Measurements from ENCODE around the gene NUP214. TPM values are rescaled to one million over a fixed set of nuclear protein-coding genes. Genes with fewer than 3 reads are reported as not detected.
"Not testable (repeated sequence)": the region's sequence is repeated elsewhere in the genome, so short reads cannot be mapped to it uniquely, and the experiment has no call there.

The NUP214 gene
- total and polyA plus RNA-seq, 4 donors, result 6.6 to 63.6 (median 40.3) TPM

DNA sequence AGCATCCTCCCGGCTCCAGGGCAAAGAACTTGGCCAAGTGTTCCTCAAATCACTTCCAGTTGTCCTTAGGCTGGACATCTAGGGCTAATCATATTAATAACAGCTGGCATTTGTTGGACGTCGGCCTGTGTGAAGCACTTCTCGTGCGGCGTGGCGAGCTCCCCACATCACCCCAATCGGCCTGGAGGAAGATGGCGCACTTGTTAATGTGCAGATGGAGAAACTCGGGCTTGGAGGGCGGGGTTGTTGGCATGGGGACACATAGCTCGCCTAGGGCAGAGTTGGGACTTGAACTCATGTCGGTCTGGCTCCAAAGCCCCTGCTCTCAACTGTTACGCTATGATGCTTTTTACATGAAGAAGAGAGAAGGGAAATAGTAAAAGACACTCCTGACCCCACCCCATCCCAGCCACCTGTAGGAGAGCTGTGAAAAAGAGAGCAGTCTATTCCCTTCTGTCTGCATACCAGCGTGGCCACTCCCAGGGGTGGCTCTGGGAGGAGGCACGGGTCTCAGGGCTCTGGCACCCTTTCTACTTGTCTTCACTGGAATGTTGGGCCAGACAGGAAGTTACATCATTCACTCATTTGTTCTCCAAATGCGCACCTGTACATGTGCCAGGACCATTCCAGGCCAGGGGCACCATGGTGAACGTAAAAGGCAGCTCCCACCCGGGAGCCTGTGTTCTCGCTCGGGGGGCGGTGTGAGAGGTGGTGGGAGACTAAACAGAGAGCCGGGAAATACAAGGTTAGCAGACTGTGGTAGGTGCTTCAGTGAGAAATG lies 12.8 kb upstream of the NUP214 start:
- WGBS, 2 donors, result 84 to 86% methylated on average over 23 of the region's 23 CpGs
- intact Hi-C loops (cut with DNase I), result no loop called here
- Histone ChIP-seq H3K4me1 (ENCODE audit: control insufficient read depth in 1 of 2, insufficient read depth in 2 of 2, low read length in 2 of 2) (no peaks in the 10 kb centered on the region), H3K27ac (ENCODE audit: low read depth in 1 of 2, low read length in 2 of 2) (no peak overlapping the region), H3K9me3 (ENCODE audit: control insufficient read depth, low read length) (no peaks in the 10 kb centered on the region), H3K4me3 (ENCODE audit: low read length in 2 of 2) (no peak overlapping the region), H3K36me3 (ENCODE audit: control insufficient read depth in 1 of 2, insufficient read depth in 2 of 2, low read length in 1 of 2) (no peaks in the 10 kb centered on the region), H3K27me3 (ENCODE audit: control insufficient read depth in 1 of 2, insufficient read depth in 2 of 2, low read length in 1 of 2) (no peaks in the 10 kb centered on the region)
- ATAC-seq (ENCODE audit: low FRiP score) (peak; percentile 33), DNase-seq (peak in 1 of 2 donors; percentile 72)

DNA sequence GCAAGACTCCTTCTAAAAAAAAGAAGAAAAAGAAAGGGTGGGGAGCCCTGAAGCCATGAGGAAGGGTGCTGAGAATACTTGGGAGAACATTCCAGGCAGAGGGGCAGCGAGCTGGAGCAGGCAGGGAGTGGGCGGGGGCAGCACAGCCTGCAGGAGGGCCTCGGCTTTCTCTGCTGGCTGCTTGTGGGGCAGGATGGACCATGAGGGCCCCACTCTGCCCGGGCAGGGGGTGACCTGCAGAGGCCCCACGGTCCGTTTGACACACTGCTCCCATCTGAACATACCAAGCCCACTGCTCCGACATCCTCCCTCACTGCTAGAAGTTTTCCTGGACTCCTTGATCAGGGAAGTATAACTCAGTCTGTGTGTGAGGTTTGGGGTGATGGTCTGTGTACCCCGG lies 11.7 kb upstream of the NUP214 start:
- intact Hi-C loops (cut with DNase I), result no loop called here
- Histone ChIP-seq H3K27me3 (ENCODE audit: control insufficient read depth in 1 of 2, insufficient read depth in 2 of 2, low read length in 1 of 2) (no peaks in the 10 kb centered on the region), H3K4me3 (ENCODE audit: low read length in 2 of 2) (no peak overlapping the region), H3K36me3 (ENCODE audit: control insufficient read depth in 1 of 2, insufficient read depth in 2 of 2, low read length in 1 of 2) (no peaks in the 10 kb centered on the region), H3K27ac (ENCODE audit: low read depth in 1 of 2, low read length in 2 of 2) (no peak overlapping the region), H3K9me3 (ENCODE audit: control insufficient read depth, low read length) (no peaks in the 10 kb centered on the region), H3K4me1 (ENCODE audit: control insufficient read depth in 1 of 2, insufficient read depth in 2 of 2, low read length in 2 of 2) (no peaks in the 10 kb centered on the region)
- 91 to 92% methylated on average over 8 of the region's 8 CpGs for WGBS, 2 donors
- DNase-seq, result no peak
- ATAC-seq (ENCODE audit: low FRiP score), result no peak

DNA sequence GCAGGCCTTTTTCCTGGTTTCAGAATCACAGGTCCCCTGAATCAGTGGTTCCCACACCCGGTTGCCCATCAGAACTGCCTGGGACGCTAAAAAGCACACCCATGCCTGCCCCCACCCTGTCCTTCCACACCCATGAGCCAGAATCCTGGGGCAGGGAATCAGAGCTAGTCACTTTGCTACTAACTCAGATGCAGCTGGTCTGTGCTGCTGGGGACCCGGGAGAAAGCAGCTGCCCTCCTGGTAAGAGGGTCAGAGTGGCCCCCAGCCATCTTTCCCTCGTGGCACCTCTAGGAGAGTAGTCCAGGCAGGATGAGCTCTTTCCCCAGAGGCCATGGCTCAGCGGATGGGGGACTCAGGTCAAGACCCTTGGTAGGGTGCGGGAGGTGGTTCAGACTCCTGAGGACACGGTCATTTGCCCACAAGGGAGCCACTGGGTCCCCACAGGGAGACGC lies 11.3 kb upstream of the NUP214 start:
- peak in 1 of 2 donors; percentile 67 for DNase-seq

DNA sequence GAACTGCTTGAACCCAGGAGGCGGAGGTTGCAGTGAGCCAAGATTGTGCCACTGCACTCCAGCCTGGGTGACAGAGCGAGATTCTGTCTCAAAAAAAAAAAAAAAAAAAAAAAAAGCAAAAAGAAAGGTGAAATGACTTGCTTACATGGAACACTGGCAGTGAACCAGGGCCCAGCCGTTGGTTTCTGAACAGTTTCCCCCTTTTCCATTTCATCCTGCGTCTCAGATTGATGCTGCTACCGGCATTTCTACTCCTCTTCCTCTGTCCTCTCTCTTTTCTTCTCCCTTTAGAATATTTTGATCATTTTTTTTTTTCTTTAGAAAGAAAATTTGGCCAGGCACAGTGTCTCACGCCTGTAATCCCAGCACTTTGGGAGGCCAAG lies 10.0 kb upstream of the NUP214 start:
- intact Hi-C loops (cut with DNase I); H3K9me3 ChIP-seq (ENCODE audit: control insufficient read depth, low read length); H3K4me1 ChIP-seq (ENCODE audit: control insufficient read depth in 1 of 2, insufficient read depth in 2 of 2, low read length in 2 of 2); H3K36me3 ChIP-seq (ENCODE audit: control insufficient read depth in 1 of 2, insufficient read depth in 2 of 2, low read length in 1 of 2); ATAC-seq (ENCODE audit: low FRiP score); H3K27me3 ChIP-seq (ENCODE audit: control insufficient read depth in 1 of 2, insufficient read depth in 2 of 2, low read length in 1 of 2); H3K4me3 ChIP-seq (ENCODE audit: low read length in 2 of 2); H3K27ac ChIP-seq (ENCODE audit: low read depth in 1 of 2, low read length in 2 of 2): not testable (repeated sequence)
- peak in 1 of 2 donors; percentile 33 for DNase-seq
- 73 to 91% methylated on average over 5 to 6 of the region's 6 CpGs for WGBS, 2 donors

More for the DNA sequence above, 11.3 kb upstream of the NUP214 start:
- H3K27ac ChIP-seq (ENCODE audit: low read depth in 1 of 2, low read length in 2 of 2), result no peak overlapping the region
- no peaks in the 10 kb centered on the region for H3K4me1 ChIP-seq (ENCODE audit: control insufficient read depth in 1 of 2, insufficient read depth in 2 of 2, low read length in 2 of 2)
- intact Hi-C loops (cut with DNase I), result no loop called here
- no peak overlapping the region for H3K4me3 ChIP-seq (ENCODE audit: low read length in 2 of 2)
- ATAC-seq (ENCODE audit: low FRiP score), result no peak
- no peaks in the 10 kb centered on the region for H3K36me3 ChIP-seq (ENCODE audit: control insufficient read depth in 1 of 2, insufficient read depth in 2 of 2, low read length in 1 of 2)
- H3K27me3 ChIP-seq (ENCODE audit: control insufficient read depth in 1 of 2, insufficient read depth in 2 of 2, low read length in 1 of 2), result no peaks in the 10 kb centered on the region
- H3K9me3 ChIP-seq (ENCODE audit: control insufficient read depth, low read length), result no peaks in the 10 kb centered on the region
- 89% methylated on average over 8 of the region's 8 CpGs for WGBS, 2 donors

DNA sequence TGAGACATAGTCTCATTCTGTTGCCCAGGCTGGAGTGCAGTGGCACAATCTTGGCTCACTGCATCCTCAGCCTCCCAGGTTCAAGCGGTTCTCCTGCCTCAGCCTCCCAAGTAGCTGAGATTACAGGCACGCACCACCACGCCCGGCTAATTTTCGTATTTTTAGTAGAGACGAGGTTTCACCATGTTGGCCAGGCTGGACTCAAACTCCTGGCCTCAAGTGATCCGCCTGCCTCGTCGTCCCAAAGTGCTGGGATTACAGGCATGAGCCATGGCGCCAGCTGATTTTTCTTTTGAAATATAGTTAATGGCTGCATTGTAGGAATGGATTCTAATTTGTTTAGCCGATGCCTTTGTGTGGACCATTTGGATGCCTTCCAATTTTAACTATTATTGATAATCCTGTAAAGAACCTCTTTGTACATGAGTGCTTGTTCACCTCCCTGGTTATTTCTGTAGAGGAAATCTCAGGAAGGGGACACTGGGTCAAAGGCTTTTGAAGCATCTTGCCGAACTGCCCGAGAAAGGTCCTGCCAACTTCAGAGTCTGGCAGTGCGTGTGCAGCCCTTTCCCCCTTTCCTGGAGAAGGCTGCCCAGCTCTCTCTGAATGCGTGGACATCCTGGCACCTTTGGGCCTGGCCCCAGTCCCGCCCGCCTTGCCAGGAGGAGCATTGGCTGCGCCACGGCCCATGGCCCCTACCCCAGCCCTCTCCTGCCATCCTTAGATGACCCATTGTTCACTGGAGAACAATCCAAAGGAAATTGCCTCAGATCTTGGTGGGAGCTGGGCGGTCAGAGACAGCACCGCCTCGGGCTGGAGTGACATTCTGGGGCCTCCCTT lies 8.9 kb upstream of the NUP214 start:
- Histone ChIP-seq H3K4me1 (ENCODE audit: control insufficient read depth in 1 of 2, insufficient read depth in 2 of 2, low read length in 2 of 2) (no peaks in the 10 kb centered on the region), H3K4me3 (ENCODE audit: low read length in 2 of 2) (no peak overlapping the region), H3K27ac (ENCODE audit: low read depth in 1 of 2, low read length in 2 of 2) (peak overlapping the region in 1 of 2 donors; percentile 39), H3K36me3 (ENCODE audit: control insufficient read depth in 1 of 2, insufficient read depth in 2 of 2, low read length in 1 of 2) (no peaks in the 10 kb centered on the region), H3K9me3 (ENCODE audit: control insufficient read depth, low read length) (no peaks in the 10 kb centered on the region), H3K27me3 (ENCODE audit: control insufficient read depth in 1 of 2, insufficient read depth in 2 of 2, low read length in 1 of 2) (no peaks in the 10 kb centered on the region)
- WGBS, 2 donors, result 56 to 59% methylated on average over 22 of the region's 22 CpGs
- intact Hi-C loops (cut with DNase I), result no loop called here
- peak in 1 of 2 donors; percentile 77 for DNase-seq
- ATAC-seq (ENCODE audit: low FRiP score), result peak; percentile 87

- intact Hi-C loops (cut with DNase I), result no loop called here
- Histone ChIP-seq H3K4me3 (ENCODE audit: low read length in 2 of 2) (no peak overlapping the region), H3K36me3 (ENCODE audit: control insufficient read depth in 1 of 2, insufficient read depth in 2 of 2, low read length in 1 of 2) (no peaks in the 10 kb centered on the region), H3K4me1 (ENCODE audit: control insufficient read depth in 1 of 2, insufficient read depth in 2 of 2, low read length in 2 of 2) (no peaks in the 10 kb centered on the region), H3K9me3 (ENCODE audit: control insufficient read depth, low read length) (no peaks in the 10 kb centered on the region), H3K27ac (ENCODE audit: low read depth in 1 of 2, low read length in 2 of 2) (peak overlapping the region in 1 of 2 donors; percentile 39), H3K27me3 (ENCODE audit: control insufficient read depth in 1 of 2, insufficient read depth in 2 of 2, low read length in 1 of 2) (no peaks in the 10 kb centered on the region)
- DNase-seq (peak in 1 of 2 donors; percentile 73), ATAC-seq (ENCODE audit: low FRiP score) (peak; percentile 44)
- WGBS, 2 donors, result 32 to 37% methylated on average over 13 of the region's 13 CpGs
Measured at GRCh38 chr9:131117121-131117761, 8.1 kb upstream of the NUP214 start.

GRCh38 chr9:131117762-131118145 lies 7.6 kb upstream of the NUP214 start:
- H3K36me3 ChIP-seq (ENCODE audit: control insufficient read depth in 1 of 2, insufficient read depth in 2 of 2, low read length in 1 of 2), result no peaks in the 10 kb centered on the region
- H3K4me3 ChIP-seq (ENCODE audit: low read length in 2 of 2), result no peak overlapping the region
- no peaks in the 10 kb centered on the region for H3K9me3 ChIP-seq (ENCODE audit: control insufficient read depth, low read length)
- intact Hi-C loops (cut with DNase I), result no loop called here
- peak in 1 of 2 donors; percentile 31 for DNase-seq
- 69 to 80% methylated on average over 4 of the region's 4 CpGs for WGBS, 2 donors
- H3K27ac ChIP-seq (ENCODE audit: low read depth in 1 of 2, low read length in 2 of 2), result no peak overlapping the region
- no peaks in the 10 kb centered on the region for H3K4me1 ChIP-seq (ENCODE audit: control insufficient read depth in 1 of 2, insufficient read depth in 2 of 2, low read length in 2 of 2)
- no peaks in the 10 kb centered on the region for H3K27me3 ChIP-seq (ENCODE audit: control insufficient read depth in 1 of 2, insufficient read depth in 2 of 2, low read length in 1 of 2)
- ATAC-seq (ENCODE audit: low FRiP score), result no peak

GRCh38 chr9:131119600-131119999 lies 5.8 kb upstream of the NUP214 start:
- H3K27ac ChIP-seq (ENCODE audit: low read depth in 1 of 2, low read length in 2 of 2), result no peak overlapping the region
- intact Hi-C loops (cut with DNase I), result no loop called here
- DNase-seq, result peak in 1 of 2 donors; percentile 46
- H3K27me3 ChIP-seq (ENCODE audit: control insufficient read depth in 1 of 2, insufficient read depth in 2 of 2, low read length in 1 of 2), result no peaks in the 10 kb centered on the region
- H3K36me3 ChIP-seq (ENCODE audit: control insufficient read depth in 1 of 2, insufficient read depth in 2 of 2, low read length in 1 of 2), result no peaks in the 10 kb centered on the region
- H3K4me1 ChIP-seq (ENCODE audit: control insufficient read depth in 1 of 2, insufficient read depth in 2 of 2, low read length in 2 of 2), result no peaks in the 10 kb centered on the region
- no peak for ATAC-seq (ENCODE audit: low FRiP score)
- H3K9me3 ChIP-seq (ENCODE audit: control insufficient read depth, low read length), result no peaks in the 10 kb centered on the region
- 81% methylated on average over 8 of the region's 8 CpGs for WGBS, 2 donors
- no peak overlapping the region for H3K4me3 ChIP-seq (ENCODE audit: low read length in 2 of 2)

Measured in aorta (tissue), 5 donors.